Tibial nerve (tissue), 4 donors: ENCODE measurements around the gene FANCI.

ENCODE experiments used
- EP300 ChIP-seq, 2 donors: sonication (generic); formaldehyde crosslinking; IDR thresholded peaks; one replicate each; pipeline ENCODE4 v1.6.1; 2017; ENCODE audit warnings: antibody characterized with exemption in 2 of 2, mild to moderate bottlenecking in 1 of 2
- POLR2A ChIP-seq, 2 donors: fragments of 450-650 bp; IDR thresholded peaks; one replicate each; pipeline ENCODE4 v1.6.1; 2017; ENCODE audit warnings: antibody characterized with exemption in 2 of 2, mild to moderate bottlenecking in 2 of 2, moderate library complexity in 2 of 2
- TF ChIP-seq, protein P1 (sequence below), 5 experiments: fragments of 200-600 bp in 3 of 5; fragments of 450-650 bp in 2 of 5; sonication (generic) in 3 of 5; IDR thresholded peaks; one replicate each; pipeline ENCODE4 v1.5.1; 2016 to 2019; ENCODE audit warnings: antibody characterized with exemption in 5 of 5, mild to moderate bottlenecking in 3 of 5, moderate library complexity in 2 of 5

GRCh38 chr15:89335298-89336041 is 91.7 kb downstream of the FANCI start:
- TF ChIP-seq, protein P1, sequence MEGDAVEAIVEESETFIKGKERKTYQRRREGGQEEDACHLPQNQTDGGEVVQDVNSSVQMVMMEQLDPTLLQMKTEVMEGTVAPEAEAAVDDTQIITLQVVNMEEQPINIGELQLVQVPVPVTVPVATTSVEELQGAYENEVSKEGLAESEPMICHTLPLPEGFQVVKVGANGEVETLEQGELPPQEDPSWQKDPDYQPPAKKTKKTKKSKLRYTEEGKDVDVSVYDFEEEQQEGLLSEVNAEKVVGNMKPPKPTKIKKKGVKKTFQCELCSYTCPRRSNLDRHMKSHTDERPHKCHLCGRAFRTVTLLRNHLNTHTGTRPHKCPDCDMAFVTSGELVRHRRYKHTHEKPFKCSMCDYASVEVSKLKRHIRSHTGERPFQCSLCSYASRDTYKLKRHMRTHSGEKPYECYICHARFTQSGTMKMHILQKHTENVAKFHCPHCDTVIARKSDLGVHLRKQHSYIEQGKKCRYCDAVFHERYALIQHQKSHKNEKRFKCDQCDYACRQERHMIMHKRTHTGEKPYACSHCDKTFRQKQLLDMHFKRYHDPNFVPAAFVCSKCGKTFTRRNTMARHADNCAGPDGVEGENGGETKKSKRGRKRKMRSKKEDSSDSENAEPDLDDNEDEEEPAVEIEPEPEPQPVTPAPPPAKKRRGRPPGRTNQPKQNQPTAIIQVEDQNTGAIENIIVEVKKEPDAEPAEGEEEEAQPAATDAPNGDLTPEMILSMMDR (IDR thresholded peaks at IDR 0.05), result no peak
- no peak for TF ChIP-seq POLR2A (IDR thresholded peaks at IDR 0.05)
- TF ChIP-seq EP300 (IDR thresholded peaks at IDR 0.05), result no peak
